ENCODE measurements around the gene FBXO2.

FBXO2 gene

DNA sequence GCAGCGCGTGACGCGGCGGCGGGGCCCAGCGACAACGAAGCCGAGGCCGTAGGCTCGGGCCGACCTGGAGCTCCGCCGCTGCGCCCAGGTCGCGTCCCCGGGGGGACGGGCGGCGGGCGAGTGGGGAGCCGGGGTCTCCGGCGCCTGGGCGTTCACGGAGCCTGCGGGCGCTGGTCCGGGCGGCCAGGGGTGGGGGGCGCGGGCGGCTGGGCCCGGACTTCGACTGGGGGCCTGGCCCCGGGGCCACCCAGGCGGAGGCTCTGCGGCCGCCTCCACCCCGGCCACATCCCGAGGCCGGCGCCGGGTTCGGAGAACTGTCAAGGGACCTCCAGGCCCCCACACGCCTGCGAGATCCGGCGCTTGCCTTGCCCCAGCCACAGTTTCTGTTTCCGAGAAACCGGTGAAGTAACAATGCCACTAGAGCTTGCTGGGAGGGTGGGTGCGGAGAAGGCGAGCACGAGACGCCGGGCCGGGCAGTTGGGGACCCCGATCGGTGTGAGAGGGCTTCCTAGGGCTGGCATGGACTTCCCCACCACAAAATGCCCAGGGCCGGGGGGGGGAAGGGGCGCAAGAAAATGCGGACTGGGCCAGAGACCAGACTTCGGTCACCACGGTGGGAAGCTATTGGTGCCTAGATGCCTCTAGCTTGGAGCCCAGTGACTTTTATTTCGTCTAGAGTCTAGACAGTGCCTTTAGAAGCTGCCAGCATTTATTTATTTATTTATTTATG, 10.3 kb upstream of the FBXO2 start:
- in situ Hi-C loops (cut with MboI; ENCODE audit: low sequenced_read_pairs, unreplicated experiment): no loop called here
- peak; percentile 77 for DNase-seq (ENCODE audit: low spot score)
- TF ChIP-seq, protein P1, sequence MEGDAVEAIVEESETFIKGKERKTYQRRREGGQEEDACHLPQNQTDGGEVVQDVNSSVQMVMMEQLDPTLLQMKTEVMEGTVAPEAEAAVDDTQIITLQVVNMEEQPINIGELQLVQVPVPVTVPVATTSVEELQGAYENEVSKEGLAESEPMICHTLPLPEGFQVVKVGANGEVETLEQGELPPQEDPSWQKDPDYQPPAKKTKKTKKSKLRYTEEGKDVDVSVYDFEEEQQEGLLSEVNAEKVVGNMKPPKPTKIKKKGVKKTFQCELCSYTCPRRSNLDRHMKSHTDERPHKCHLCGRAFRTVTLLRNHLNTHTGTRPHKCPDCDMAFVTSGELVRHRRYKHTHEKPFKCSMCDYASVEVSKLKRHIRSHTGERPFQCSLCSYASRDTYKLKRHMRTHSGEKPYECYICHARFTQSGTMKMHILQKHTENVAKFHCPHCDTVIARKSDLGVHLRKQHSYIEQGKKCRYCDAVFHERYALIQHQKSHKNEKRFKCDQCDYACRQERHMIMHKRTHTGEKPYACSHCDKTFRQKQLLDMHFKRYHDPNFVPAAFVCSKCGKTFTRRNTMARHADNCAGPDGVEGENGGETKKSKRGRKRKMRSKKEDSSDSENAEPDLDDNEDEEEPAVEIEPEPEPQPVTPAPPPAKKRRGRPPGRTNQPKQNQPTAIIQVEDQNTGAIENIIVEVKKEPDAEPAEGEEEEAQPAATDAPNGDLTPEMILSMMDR (IDR thresholded peaks at IDR 0.05; ENCODE audit: borderline replicate concordance, control extremely low read depth, extremely low read depth, insufficient read depth, missing control alignments): no peak

DNA sequence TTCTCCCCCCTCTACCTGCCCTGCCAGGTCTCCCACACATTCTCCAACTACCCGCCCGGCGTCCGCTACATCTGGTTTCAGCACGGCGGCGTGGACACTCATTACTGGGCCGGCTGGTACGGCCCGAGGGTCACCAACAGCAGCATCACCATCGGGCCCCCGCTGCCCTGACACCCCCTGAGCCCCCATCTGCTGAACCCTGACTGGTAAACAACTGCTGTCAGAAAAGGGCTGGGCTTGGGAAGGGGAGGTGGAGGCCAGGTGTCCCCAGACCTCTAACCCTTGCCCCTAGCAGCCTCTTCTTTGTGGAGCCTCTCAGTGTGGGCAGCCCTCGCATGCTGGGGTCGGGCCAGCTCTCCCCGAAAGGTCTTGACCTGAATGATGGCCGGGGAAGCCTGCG, 6.9 kb upstream of the FBXO2 start:
- in situ Hi-C loops (cut with MboI; ENCODE audit: low sequenced_read_pairs, unreplicated experiment): no loop called here
- DNase-seq (ENCODE audit: low spot score): no peak
- TF ChIP-seq, protein P1 (IDR thresholded peaks at IDR 0.05; ENCODE audit: borderline replicate concordance, control extremely low read depth, extremely low read depth, insufficient read depth, missing control alignments): no peak

DNA sequence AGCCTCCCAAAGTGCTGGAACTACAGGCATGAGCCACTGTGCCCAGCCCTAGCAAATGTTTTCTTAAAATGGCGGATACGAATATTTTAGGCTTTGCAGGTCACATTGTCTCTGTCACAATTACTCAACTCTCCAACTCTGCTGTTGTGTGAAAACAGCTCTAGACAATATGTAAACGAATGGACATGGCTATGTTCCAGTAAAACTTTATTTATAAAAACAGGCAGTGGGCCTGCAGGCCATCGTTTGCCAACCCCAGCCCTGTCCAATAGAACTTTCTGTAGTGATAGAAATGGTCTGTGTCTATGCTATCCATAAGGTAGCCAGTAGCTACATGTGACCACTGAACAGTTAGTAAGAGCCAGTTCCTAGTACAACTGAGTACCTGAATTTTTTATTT, 5.5 kb upstream of the FBXO2 start:
- no peak for DNase-seq (ENCODE audit: low spot score)
- TF ChIP-seq, protein P1 (IDR thresholded peaks at IDR 0.05; ENCODE audit: borderline replicate concordance, control extremely low read depth, extremely low read depth, insufficient read depth, missing control alignments): no peak
- in situ Hi-C loops (cut with MboI; ENCODE audit: low sequenced_read_pairs, unreplicated experiment): loop anchor here (10.0 kb wide), 1 partner anchor 55 kb away; no protein-coding TSS in a partner anchor

DNA sequence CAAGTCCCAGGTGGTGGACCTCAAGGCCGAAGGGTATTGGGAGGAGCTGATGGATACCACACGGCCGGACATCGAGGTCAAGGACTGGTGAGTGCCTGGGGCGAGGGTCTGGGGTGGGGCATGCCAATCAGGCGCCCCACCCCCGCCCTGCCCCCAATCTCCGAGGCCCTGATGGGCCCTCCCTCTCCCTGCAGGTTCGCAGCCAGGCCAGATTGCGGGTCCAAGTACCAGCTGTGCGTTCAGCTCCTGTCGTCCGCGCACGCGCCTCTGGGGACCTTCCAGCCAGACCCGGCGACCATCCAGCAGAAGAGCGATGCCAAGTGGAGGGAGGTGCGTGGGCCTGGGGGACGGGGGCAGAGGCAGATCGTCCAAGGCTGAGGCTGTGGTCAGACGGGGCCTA, 4.3 kb upstream of the FBXO2 start:
- in situ Hi-C loops (cut with MboI; ENCODE audit: low sequenced_read_pairs, unreplicated experiment): loop anchor here (10.0 kb wide), 1 partner anchor 56 kb away; no protein-coding TSS in a partner anchor
- no peak for DNase-seq (ENCODE audit: low spot score)

DNA sequence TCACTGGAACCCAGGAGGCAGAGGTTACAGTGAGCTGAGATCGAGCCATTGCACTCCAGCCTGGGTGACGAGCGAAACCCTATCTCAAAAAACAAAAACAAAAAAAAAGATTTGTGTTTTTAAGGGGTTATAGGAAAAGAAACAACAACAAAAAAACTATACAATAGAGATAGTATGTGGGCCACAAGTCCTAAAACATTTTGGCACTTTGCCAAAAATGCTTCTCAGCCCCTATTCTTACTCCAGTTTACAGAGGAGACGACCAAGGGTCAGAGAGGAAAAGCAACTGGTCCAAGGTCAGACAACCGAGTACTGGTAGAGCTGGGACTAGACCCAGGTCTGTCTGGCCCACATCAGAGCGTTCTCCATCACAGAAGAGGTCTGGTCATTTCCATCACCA, 3.4 kb upstream of the FBXO2 start:
- DNase-seq (ENCODE audit: low spot score): no peak
- in situ Hi-C loops (cut with MboI; ENCODE audit: low sequenced_read_pairs, unreplicated experiment): loop anchor here (10.0 kb wide), 1 partner anchor 57 kb away; no protein-coding TSS in a partner anchor

More for the DNA sequence above, 4.3 kb upstream of the FBXO2 start:
- TF ChIP-seq, protein P1 (IDR thresholded peaks at IDR 0.05; ENCODE audit: borderline replicate concordance, control extremely low read depth, extremely low read depth, insufficient read depth, missing control alignments): no peak

DNA sequence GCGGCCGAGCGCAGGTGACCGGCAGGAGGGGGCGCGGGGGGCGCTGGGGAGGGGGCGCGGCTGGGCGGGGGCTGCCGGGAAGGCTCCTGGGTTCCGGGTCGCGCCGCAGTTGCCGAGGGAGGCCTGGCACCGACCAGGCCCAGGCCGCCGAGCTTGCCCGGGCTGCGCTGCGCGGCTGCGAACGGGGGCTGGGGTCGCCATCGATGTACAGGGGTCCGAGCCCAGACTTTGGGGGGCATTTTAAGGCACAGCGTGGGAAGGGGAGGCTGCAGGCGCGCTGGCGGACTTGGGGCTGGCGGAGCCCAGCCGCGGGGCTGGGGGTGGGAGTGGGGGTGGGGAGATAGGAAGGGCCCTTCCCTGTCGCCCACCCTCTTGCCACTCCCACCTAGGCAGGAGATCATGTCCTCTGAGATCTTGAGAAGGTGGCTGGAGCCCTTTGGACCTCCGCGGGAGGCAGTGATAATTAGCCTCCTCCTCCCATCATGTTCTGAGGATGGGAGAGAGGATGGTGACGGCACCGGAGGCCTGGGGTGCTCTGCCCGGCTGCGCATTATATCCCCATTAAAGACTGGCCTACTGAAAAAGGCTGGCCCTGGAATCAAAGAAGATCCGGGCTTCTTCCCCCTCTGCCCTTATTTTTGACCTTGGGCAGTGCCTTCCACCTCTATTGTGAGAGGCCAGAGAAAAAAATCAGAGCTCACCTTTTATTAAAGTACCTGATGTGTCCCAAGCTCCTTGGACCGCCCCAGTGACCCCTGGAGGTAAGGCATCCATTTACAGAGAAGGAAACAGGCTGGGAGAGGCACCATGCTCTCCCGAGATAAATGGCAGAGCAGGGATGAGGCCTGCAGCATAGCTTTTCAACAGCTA, 945 bp upstream of the FBXO2 start:
- TF ChIP-seq, protein P1 (IDR thresholded peaks at IDR 0.05; ENCODE audit: borderline replicate concordance, control extremely low read depth, extremely low read depth, insufficient read depth, missing control alignments): no peak

More for the DNA sequence above, 3.4 kb upstream of the FBXO2 start:
- TF ChIP-seq, protein P1 (IDR thresholded peaks at IDR 0.05; ENCODE audit: borderline replicate concordance, control extremely low read depth, extremely low read depth, insufficient read depth, missing control alignments): no peak

More for the DNA sequence above, 945 bp upstream of the FBXO2 start:
- no peak for DNase-seq (ENCODE audit: low spot score)
- in situ Hi-C loops (cut with MboI; ENCODE audit: low sequenced_read_pairs, unreplicated experiment): loop anchor here (10.0 kb wide), 1 partner anchor 60 kb away; no protein-coding TSS in a partner anchor

All from GM13976 (cell line).